K562 (cell line): Measurements from ENCODE around the gene RARS1. TPM values are rescaled to one million over a fixed set of nuclear protein-coding genes. Genes with fewer than 3 reads are reported as not detected.

Source experiments
- ATAC-seq: fragments of 200-7000 bp; cut with Tn5 transposase; 3 replicates; pipeline ENCODE4 v1.9.1; 2020; ENCODE audit warnings: moderate library complexity
- BruUV-seq: library from RNA; stranded (reverse); fragments of 400-500 nt; replicated peaks from 2 replicates; lab custom pipeline; 2021; lab: Mats Ljungman, UMichigan
- CTCF ChIA-PET: fragments of 300-600 bp; formaldehyde crosslinking; extraction: SDS; loops from one replicate; lab custom pipeline; 2021; ENCODE audit warnings: low intra/inter-chr PET ratio; lab: Yijun Ruan, JAX
- POLR2A ChIA-PET: fragments of 300-600, 350-650 bp; sonication (Branson Sonifier 250); formaldehyde crosslinking; extraction: SDS; loops from one replicate; lab custom pipeline; 2021; ENCODE audit warnings: antibody characterized with exemption, inconsistent platforms; lab: Yijun Ruan, JAX
- DNase-seq, 4 experiments: peaks; one replicate each; pipeline versions ENCODE4 v3.0.0 to v3.0.0-alpha.2; 2011 to 2018; ENCODE audit warnings: low spot score in 3 of 4, mixed read lengths in 3 of 4; ENCODE audit errors: extremely low read depth in 1 of 4
- FAIRE-seq: peaks from 2 replicates; lab custom pipeline; 2011; peaks lifted over from hg19 to GRCh38; lab: Jason Lieb, UNC
- H2AFZ ChIP-seq: 2 replicates; pipeline ENCODE4 v1.6.0; 2011; ENCODE audit warnings: low read depth, low read length, control low read depth, inconsistent platforms
- H3K27ac ChIP-seq: fragments of 200-600 bp; 3 replicates; pipeline ENCODE4 v1.8.0; 2011; ENCODE audit warnings: low read depth, mild to moderate bottlenecking, control low read depth, inconsistent platforms, low read length, moderate library complexity, mixed read lengths; ENCODE audit errors: extremely low read depth
- H3K27me3 ChIP-seq, 2 experiments: fragments of 300-600 bp in 1 of 2; 2 replicates in 1 of 2; 3 replicates in 1 of 2; pipeline versions ENCODE4 v1.6.0 to v1.8.0; 2011; ENCODE audit warnings: inconsistent platforms in 2 of 2, low read length in 2 of 2, mild to moderate bottlenecking in 1 of 2, mixed read lengths in 1 of 2, moderate library complexity in 1 of 2; ENCODE audit not compliant: control insufficient read depth in 2 of 2, insufficient read depth in 2 of 2
- H3K36me3 ChIP-seq: fragments of 300-600 bp; 3 replicates; pipeline ENCODE4 v1.8.0; 2011; ENCODE audit warnings: mild to moderate bottlenecking, low read length, inconsistent platforms; ENCODE audit not compliant: control insufficient read depth, insufficient read depth
- H3K4me1 ChIP-seq, 2 experiments: fragments of 200-600 bp in 1 of 2; replicated peaks in 1 of 2; 2 replicates in 1 of 2; 3 replicates in 1 of 2; pipeline versions ENCODE4 v1.5.1 to v1.8.0; 2011; ENCODE audit warnings: inconsistent platforms in 2 of 2, low read length in 2 of 2, mild to moderate bottlenecking in 1 of 2, mixed read lengths in 1 of 2, moderate library complexity in 1 of 2; ENCODE audit not compliant: control insufficient read depth in 2 of 2, insufficient read depth in 2 of 2
- H3K4me2 ChIP-seq: 2 replicates; pipeline ENCODE4 v1.6.1; 2011; ENCODE audit warnings: low read length, control low read depth, inconsistent platforms, mixed read lengths; ENCODE audit not compliant: insufficient read depth
- H3K4me3 ChIP-seq: fragments of 200-600 bp; sonication (generic), shearing (Covaris generic); 2 replicates; pipeline ENCODE4 v1.5.1; 2016; ENCODE audit warnings: control low read depth, inconsistent platforms
- H3K79me2 ChIP-seq: fragments of 200-600 bp; 3 replicates; pipeline ENCODE4 v1.8.0; 2011; ENCODE audit warnings: low read length, inconsistent platforms; ENCODE audit not compliant: control insufficient read depth, insufficient read depth
- H3K9ac ChIP-seq, 2 experiments: 2 replicates each; pipeline versions ENCODE4 v1.6.0 to v1.6.1; 2011; ENCODE audit warnings: low read depth in 2 of 2, low read length in 2 of 2, control low read depth in 1 of 2, inconsistent platforms in 1 of 2, mild to moderate bottlenecking in 1 of 2, mixed read lengths in 1 of 2; ENCODE audit not compliant: insufficient read depth in 1 of 2
- H3K9me1 ChIP-seq: one replicate; pipeline ENCODE4 v1.6.0; 2011; ENCODE audit warnings: inconsistent platforms, mild to moderate bottlenecking, low read length, moderate library complexity; ENCODE audit not compliant: control insufficient read depth, insufficient read depth
- H3K9me3 ChIP-seq: replicated peaks from 2 replicates; pipeline ENCODE4 v1.5.1; 2011; ENCODE audit warnings: low read depth, low read length, inconsistent platforms; ENCODE audit not compliant: control insufficient read depth, insufficient read depth
- H4K20me1 ChIP-seq: replicated peaks from 2 replicates; pipeline ENCODE4 v1.6.1; 2011; ENCODE audit warnings: low read length, inconsistent platforms, mixed read lengths; ENCODE audit not compliant: control insufficient read depth, insufficient read depth
- EGR1 ChIP-seq: fragments of 450-650 bp; conservative IDR thresholded peaks from 2 replicates; pipeline ENCODE4 v1.6.1; 2017; ENCODE audit warnings: mild to moderate bottlenecking
- ELF1 ChIP-seq: fragments of 200-800 bp; sonication (Bioruptor generic); IDR thresholded peaks from 2 replicates; pipeline ENCODE4 v1.6.1; 2016; ENCODE audit warnings: missing genetic modification characterization, missing compliant biosample characterization
- GTF2E2 ChIP-seq: fragments of 200-800 bp; sonication (Bioruptor generic); IDR thresholded peaks from 2 replicates; pipeline ENCODE4 v1.6.1; 2016; ENCODE audit warnings: missing genetic modification characterization, missing compliant biosample characterization
- NR1H2 ChIP-seq: sonication (generic); formaldehyde crosslinking; IDR thresholded peaks from 2 replicates; pipeline ENCODE4 v1.4.0; 2020; ENCODE audit warnings: mild to moderate bottlenecking, missing genetic modification reagents
- NR4A1 ChIP-seq, 2 experiments: fragments of 250-450 bp in 1 of 2; fragments of 450-650 bp in 1 of 2; sonication (Bioruptor Pico) in 1 of 2; IDR thresholded peaks; 2 replicates each; pipeline versions ENCODE4 v1.4.0 to v1.6.1; 2016 to 2020; ENCODE audit warnings: mild to moderate bottlenecking in 2 of 2, missing compliant biosample characterization in 1 of 2, missing genetic modification characterization in 1 of 2, moderate library complexity in 1 of 2
- POLR2A ChIP-seq: fragments of 450-650 bp; conservative IDR thresholded peaks from 2 replicates; pipeline ENCODE4 v1.6.1; 2016
- POLR3G ChIP-seq: IDR thresholded peaks from 2 replicates; pipeline ENCODE4 v1.6.1; 2011; ENCODE audit not compliant: insufficient read length, insufficient replicate concordance; ENCODE audit errors: extremely low read depth
- RBBP5 ChIP-seq: fragments of 200-600 bp; sonication (generic); IDR thresholded peaks from 2 replicates; pipeline ENCODE4 v1.6.1; 2012; ENCODE audit warnings: borderline replicate concordance, mild to moderate bottlenecking, low read length, control low read depth, inconsistent platforms; ENCODE audit not compliant: insufficient read depth, poor library complexity, severe bottlenecking
- SLC30A9 ChIP-seq: fragments of 250-450 bp; sonication (Bioruptor Pico); IDR thresholded peaks from 2 replicates; pipeline ENCODE4 v1.8.0; 2022; ENCODE audit warnings: mild to moderate bottlenecking, moderate library complexity
- SMARCC2 ChIP-seq: fragments of 450-650 bp; IDR thresholded peaks from 2 replicates; pipeline ENCODE4 v1.6.1; 2017; ENCODE audit warnings: antibody characterized with exemption, moderate library complexity, mild to moderate bottlenecking, low read depth
- SP2 ChIP-seq: IDR thresholded peaks from 2 replicates; pipeline ENCODE4 v1.6.1; 2011; ENCODE audit warnings: mild to moderate bottlenecking, low read depth, low read length, moderate library complexity; ENCODE audit not compliant: poor library complexity, severe bottlenecking; ENCODE audit errors: extremely low read depth
- ZFX ChIP-seq: sonication (generic); formaldehyde crosslinking; IDR thresholded peaks from 2 replicates; pipeline ENCODE4 v1.8.0; 2022; ENCODE audit warnings: mild to moderate bottlenecking, missing genetic modification reagents, moderate library complexity
- ZNF184 ChIP-seq: sonication (generic); formaldehyde crosslinking; IDR thresholded peaks from 2 replicates; pipeline ENCODE4 v1.5.0; 2020; ENCODE audit warnings: missing genetic modification reagents
- ZNF197 ChIP-seq: fragments of 200-800 bp; sonication (Bioruptor generic); IDR thresholded peaks from 2 replicates; pipeline ENCODE4 v1.6.1; 2016; ENCODE audit warnings: low read depth, missing genetic modification characterization, missing compliant biosample characterization
- WGBS: fragments of 100-300 bp; shearing (Covaris generic); methylation state at CpG from one replicate; pipeline ENCODE4 v1.1.6; 2016; ENCODE audit warnings: low coverage, mixed read lengths; ENCODE audit not compliant: insufficient coverage; ENCODE audit errors: missing lambda C conversion rate; 5-methylcytosine and 5-hydroxymethylcytosine counted together
- in situ Hi-C: fragments of 300-500 bp; cut with MboI; formaldehyde crosslinking; loops from 4 replicates; pipeline ENCODE4 v1.15.0; 2018; ENCODE audit warnings: inconsistent platforms, mixed read lengths
- intact Hi-C: fragments of 100-400 bp; cut with micrococcal nuclease; formaldehyde crosslinking; loops from 2 replicates; pipeline ENCODE4 v1.14.2; 2022
- polyA plus RNA-seq, 8 experiments: library from polyadenylated mRNA; depleted of rRNA in 4 of 8; stranded (reverse) in 5 of 8; unstranded in 3 of 8; fragments of >200 nt; fragmentation: Nextera tagmentation in 2 of 8; fragmentation: Illumina TruSeq in 1 of 8; extraction: Ambion mirVana in 2 of 8; extraction: Trizol in 1 of 8; gene quantifications; 2 replicates each; pipeline versions ENCODE4 v1.2.1 to v1.2.3, GENCODE V29; 2011 to 2014; ENCODE audit warnings: inconsistent platforms in 1 of 8, missing spikeins in 1 of 8
- total RNA-seq, 7 experiments: library from RNA; depleted of rRNA in 6 of 7; stranded (reverse); fragments of >200 nt in 6 of 7; fragmentation: Illumina TruSeq in 2 of 7; extraction: Trizol in 2 of 7; gene quantifications; 2 replicates each; pipeline versions ENCODE4 v1.2.1 to v1.2.3, GENCODE V29; 2011 to 2021; ENCODE audit warnings: low replicate concordance in 1 of 7
- TF ChIP-seq, protein P1 (sequence below): sonication (generic); formaldehyde crosslinking; IDR thresholded peaks from 2 replicates; pipeline ENCODE4 v1.4.0; 2020; ENCODE audit warnings: mild to moderate bottlenecking, missing genetic modification reagents

RARS1 gene
- total and polyA plus RNA-seq, 9 of the 15 experiments (the other 6 are each of a cell fraction or from before 2014, with no cell fraction given), result 109 to 196 (median 139) TPM

DNA sequence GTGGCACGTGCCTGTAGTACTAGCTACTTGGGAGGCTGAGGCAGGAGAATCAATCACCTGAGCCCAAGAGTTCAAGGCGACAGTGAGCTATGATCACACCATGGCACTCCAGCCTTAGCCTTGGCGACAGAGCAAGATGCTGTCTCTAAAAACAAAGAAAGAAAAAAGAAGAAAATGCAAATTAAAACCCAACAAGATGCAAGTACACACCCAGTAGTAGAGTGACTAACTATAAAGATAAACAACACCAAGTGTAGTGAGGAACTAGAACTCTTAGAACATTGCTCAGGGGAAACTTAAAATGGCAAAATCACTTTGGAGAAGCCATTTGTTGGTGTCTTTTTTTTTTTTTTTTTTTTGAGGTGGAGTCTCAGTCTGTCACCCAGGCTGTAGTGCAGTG, 34.7 kb upstream of the RARS1 start (continued):
- TF ChIP-seq SP2 (no peak), ZNF184 (no peak), RBBP5 (no peak), POLR2A (no peak)

DNA sequence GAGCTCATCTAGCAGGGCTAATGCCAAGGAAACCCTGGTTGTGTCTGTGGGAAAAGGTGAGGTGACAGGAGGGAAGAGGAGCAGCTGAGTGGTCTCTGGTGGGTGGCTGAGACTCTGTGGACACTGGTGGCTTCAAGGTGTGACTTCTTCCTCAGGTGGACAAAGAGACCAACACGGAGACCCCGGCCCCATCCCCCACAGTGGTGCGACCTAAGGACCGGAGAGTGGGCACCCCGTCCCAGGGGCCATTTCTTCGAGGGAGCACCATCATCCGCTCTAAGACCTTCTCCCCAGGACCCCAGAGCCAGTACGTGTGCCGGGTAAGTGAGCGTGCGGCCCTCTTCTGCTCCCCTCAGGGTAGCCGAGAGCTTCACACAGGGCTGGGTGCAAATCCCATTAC, 31.1 kb upstream of the RARS1 start:
- in situ Hi-C loops (no loop called here), intact Hi-C loops (no loop called here)
- Histone ChIP-seq H3K27ac (no peak overlapping the region), H3K4me2 (no peak overlapping the region), H3K9ac (no peak overlapping the region), H2AFZ (no peak overlapping the region), H3K9me1 (no peaks in the 10 kb centered on the region), H3K4me1 (no peaks in the 10 kb centered on the region; a peak in 1 of 5 replicates), H4K20me1 (no peaks in the 10 kb centered on the region), H3K4me3 (no peak overlapping the region), H3K9me3 (no peaks in the 10 kb centered on the region), H3K36me3 (no peaks in the 10 kb centered on the region)
- no peak for ATAC-seq
- no TSS peak for BruUV-seq
- DNase-seq, result no peak
- ChIA-PET POLR2A (no interaction called here), CTCF (no interaction called here)
- FAIRE-seq, result no peak
- TF ChIP-seq SMARCC2, result no peak
- no peak for TF ChIP-seq SLC30A9 (CRISPR knock-in tag)
- TF ChIP-seq EGR1, result no peak
- TF ChIP-seq ELF1, result no peak
- TF ChIP-seq, protein P1, sequence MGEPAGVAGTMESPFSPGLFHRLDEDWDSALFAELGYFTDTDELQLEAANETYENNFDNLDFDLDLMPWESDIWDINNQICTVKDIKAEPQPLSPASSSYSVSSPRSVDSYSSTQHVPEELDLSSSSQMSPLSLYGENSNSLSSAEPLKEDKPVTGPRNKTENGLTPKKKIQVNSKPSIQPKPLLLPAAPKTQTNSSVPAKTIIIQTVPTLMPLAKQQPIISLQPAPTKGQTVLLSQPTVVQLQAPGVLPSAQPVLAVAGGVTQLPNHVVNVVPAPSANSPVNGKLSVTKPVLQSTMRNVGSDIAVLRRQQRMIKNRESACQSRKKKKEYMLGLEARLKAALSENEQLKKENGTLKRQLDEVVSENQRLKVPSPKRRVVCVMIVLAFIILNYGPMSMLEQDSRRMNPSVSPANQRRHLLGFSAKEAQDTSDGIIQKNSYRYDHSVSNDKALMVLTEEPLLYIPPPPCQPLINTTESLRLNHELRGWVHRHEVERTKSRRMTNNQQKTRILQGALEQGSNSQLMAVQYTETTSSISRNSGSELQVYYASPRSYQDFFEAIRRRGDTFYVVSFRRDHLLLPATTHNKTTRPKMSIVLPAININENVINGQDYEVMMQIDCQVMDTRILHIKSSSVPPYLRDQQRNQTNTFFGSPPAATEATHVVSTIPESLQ (CRISPR knock-in tag), result no peak
- no peak for TF ChIP-seq ZNF197 (CRISPR knock-in tag)
- TF ChIP-seq NR1H2 (CRISPR knock-in tag), result no peak
- TF ChIP-seq GTF2E2 (tag), result no peak
- TF ChIP-seq POLR3G, result no peak
- no peak for TF ChIP-seq NR4A1 (CRISPR knock-in tag; IDR thresholded peaks at IDR 0.05)
- no peak for TF ChIP-seq NR4A1 (tag; IDR thresholded peaks at IDR 0.05)
- TF ChIP-seq ZFX (CRISPR knock-in tag), result no peak
- TF ChIP-seq, all 486 proteins: peak for 0
- peaks cover 0 to 43% of the 10 kb centered on the region in 2 experiments; a peak in 3 of 5 replicates for H3K27me3 ChIP-seq
- 3% methylated on average over 12 of the region's 12 CpGs for WGBS
- no peaks in the 10 kb centered on the region for H3K79me2 ChIP-seq
